ENCODE measurements around the gene DDX4.

Gene DDX4

GRCh38 chr5:55737793-55738192 lies at the start of gene DDX4:
Gene DDX4 (plus strand): TSS chr5:55738061. CDS start chr5:55738964, 903 bp downstream.
- H3K36me3 ChIP-seq (ENCODE audit: control insufficient read depth in 2 of 2, insufficient read depth in 1 of 2, low read length in 2 of 2), result no peaks in the 10 kb centered on the region
- H3K4me3 ChIP-seq (ENCODE audit: low read depth, low read length), result no peak within 1 kb of the TSS
- ChIA-PET POLR2A (no interaction called here), CTCF (no interaction called here)
- no peak within 1 kb of the TSS for H3K27ac ChIP-seq (ENCODE audit: extremely low read depth, low read depth, low read length)
- no peaks in the 10 kb centered on the region for H3K4me1 ChIP-seq (ENCODE audit: control insufficient read depth, insufficient read depth, low read length)
- no peaks in the 10 kb centered on the region for H3K9me3 ChIP-seq (ENCODE audit: control insufficient read depth, insufficient read depth, low read depth, low read length)
- TF ChIP-seq BCL6B (tag by site-specific recombination; IDR thresholded peaks at IDR 0.05) (no peak), ZNF280D (tag by site-specific recombination; IDR thresholded peaks at IDR 0.05) (no peak), GLIS1 (tag by site-specific recombination; IDR thresholded peaks at IDR 0.05) (no peak), ZNF664 (tag by site-specific recombination; IDR thresholded peaks at IDR 0.05) (no peak), ZNF391 (tag by site-specific recombination; IDR thresholded peaks at IDR 0.05; ENCODE audit: borderline replicate concordance, low read depth) (no peak), ZNF785 (tag by site-specific recombination; IDR thresholded peaks at IDR 0.05) (no peak), ZNF529 (tag by site-specific recombination; IDR thresholded peaks at IDR 0.05; ENCODE audit: insufficient replicate concordance) (no peak), ZNF148 (tag by site-specific recombination; IDR thresholded peaks at IDR 0.05; ENCODE audit: borderline replicate concordance) (no peak), ZNF146 (tag by site-specific recombination; IDR thresholded peaks at IDR 0.05) (no peak), ZSCAN5A (tag by site-specific recombination; IDR thresholded peaks at IDR 0.05) (no peak), ZNF561 (tag by site-specific recombination; IDR thresholded peaks at IDR 0.05; ENCODE audit: borderline replicate concordance) (no peak), ZBTB8A (tag by site-specific recombination; IDR thresholded peaks at IDR 0.05) (no peak), ZNF311 (tag by site-specific recombination; IDR thresholded peaks at IDR 0.05; ENCODE audit: borderline replicate concordance) (no peak), SETDB1 (IDR thresholded peaks at IDR 0.05; ENCODE audit: insufficient read length, low read length) (no peak), SCRT1 (tag by site-specific recombination; IDR thresholded peaks at IDR 0.05; ENCODE audit: borderline replicate concordance) (no peak), ZBTB6 (tag by site-specific recombination; IDR thresholded peaks at IDR 0.05) (no peak), KLF8 (tag by site-specific recombination; IDR thresholded peaks at IDR 0.05) (no peak), ZNF423 (tag by site-specific recombination; IDR thresholded peaks at IDR 0.05) (no peak)

All from HEK293 (cell line).